Suppressor macrophage treated with lipopolysaccharide for 4 hours (primary cell): ENCODE data around the gene MAPKAPK2.
A peak's percentile ranks its signal among the peaks of the same experiment; 100 is the strongest.

Source experiments
- DNase-seq: peaks from one replicate; pipeline ENCODE4 v3.0.0-alpha.2; 2020

Gene MAPKAPK2

DNA sequence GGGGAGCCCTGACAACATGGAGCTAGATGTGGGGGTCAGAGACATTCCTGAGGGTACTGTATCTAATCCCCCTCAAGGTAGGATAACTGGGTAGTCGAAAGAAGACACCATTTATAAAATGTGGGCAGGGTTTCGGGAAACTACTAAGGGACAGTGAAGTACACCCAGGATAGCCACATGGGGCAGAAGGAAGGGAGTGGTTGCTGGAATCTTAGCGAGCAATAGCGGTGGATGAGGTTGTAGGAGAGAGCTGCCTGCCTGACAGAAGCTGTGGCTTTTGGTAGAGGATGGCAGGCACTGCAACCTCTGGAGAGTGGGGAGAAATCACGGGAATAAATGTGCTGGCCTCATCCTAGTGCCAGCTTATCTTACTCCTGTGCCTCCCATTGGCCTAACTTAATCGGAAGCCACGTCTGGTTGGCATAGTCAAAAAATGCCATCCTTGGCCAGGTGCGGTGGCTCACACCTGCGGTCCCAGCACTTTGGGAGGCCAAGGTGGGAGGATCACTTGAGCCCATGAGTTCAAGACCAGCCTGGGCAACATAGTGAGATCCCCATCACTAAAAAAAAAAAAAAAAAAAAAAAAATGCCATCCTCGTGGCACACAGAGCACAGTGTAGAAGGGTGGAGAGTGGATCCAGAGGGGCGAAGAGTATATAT is 23.4 kb upstream of the MAPKAPK2 start:
- no peak for DNase-seq

DNA sequence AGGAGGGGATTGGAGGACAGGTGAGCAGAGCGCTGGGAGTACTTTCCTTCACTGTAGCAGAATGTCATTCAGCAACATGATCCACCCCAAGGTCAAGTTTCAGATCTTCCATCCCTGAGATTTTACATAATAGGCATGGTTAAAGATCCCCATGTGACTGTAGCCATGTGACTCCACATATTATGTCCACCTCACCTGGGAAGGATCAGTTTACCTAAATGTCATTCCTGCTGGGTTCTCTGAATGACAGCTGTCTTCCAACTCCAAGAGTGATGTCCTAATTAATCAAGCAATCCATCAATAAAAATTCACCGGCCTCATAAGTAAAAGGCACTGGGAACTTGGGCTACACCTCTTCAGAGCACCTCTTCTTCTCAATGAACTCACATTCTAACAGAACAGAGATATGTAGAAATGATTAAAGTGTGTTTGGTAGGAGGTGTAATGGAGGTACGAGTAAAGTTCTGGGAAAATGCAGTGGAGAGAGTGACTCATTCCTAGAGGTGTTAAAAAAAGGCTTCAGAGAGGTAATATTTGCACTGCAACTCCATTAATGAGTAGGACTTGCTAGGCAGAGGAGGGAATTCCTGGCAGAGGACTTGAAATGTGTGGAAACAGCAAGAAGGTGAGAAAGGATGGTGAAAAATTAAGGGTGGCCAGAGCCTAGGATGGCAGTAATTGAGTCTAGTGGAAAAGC is 22.2 kb upstream of the MAPKAPK2 start:
- no peak for DNase-seq

DNA sequence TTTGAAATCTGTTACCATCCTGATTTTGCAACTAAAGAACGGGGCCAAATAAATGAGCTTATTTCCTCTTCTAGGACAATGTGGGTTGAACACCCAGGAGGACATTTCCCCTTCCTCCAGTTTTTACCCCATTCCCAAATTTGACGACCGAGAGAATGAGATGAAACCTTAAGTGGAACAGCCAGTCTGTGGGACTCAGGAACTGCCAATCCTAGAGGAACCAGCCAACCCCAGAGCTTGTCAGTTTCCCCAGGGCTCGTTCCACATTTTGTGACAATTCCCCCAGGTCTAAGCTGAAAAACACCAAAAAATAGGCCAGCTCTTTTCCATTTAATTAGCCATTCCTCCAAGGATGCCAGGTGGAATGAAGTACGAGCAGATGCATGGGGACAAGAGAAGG is 21.3 kb upstream of the MAPKAPK2 start:
- peak; percentile 39 for DNase-seq

DNA sequence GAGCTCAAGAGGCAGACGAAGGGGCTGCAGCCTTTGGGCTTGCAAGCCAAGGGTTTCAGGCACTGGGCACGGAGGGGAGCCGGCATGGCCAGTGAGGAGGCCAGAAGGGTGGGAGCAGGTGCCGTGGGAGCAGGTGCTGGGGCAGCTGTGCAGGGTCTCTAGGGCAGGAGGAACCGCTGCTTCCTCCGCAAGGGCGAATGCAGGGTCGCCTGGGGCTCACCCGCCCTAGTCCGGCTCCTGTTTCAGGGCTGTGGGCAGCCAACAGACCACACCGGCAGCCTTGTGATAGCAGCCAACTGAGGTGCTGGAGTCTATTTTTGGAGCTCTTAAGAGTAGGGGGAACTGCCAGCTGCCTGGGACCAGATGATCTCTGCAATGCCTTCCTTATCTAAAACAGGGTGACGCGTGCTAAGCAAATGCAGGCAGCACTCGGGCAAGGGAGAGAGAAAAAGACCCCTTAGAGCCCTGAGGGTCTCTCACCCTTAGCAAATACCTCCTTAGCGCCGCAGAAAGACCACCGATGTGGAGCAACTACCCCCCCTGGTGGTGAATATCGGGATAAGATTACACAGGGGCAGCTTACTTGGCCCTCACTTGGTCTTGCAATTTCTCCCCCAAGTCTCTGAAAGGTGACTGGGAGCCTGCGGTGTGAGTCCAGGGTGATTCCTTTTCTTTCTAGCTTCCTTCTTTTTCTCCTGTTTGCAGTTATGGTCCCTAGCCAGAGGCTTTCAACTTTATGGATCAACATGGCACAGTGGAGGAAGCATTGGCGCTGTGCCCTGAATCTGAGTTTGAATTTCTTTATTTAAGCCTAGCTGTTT is 20.7 kb upstream of the MAPKAPK2 start:
- peak; percentile 76 for DNase-seq

DNA sequence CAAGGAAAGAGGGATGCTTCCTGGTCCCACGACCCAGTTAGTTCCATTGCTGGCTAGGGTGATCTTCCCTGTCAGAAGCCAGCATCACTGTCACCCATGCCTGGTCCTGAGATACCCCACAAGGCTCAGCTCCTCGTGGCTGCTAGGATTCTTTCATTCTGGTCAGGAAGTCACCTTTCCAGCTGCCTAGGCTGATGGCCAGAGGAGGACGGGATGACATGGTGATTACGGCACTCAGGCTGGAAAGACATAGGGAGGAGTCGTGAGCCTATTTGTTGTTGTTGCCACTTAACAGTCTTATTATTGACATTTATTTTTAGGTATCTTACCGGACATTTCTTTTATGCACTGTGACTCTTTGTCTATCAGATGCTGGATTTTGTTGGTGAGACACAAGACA is 20.0 kb upstream of the MAPKAPK2 start:
- DNase-seq = no peak

DNA sequence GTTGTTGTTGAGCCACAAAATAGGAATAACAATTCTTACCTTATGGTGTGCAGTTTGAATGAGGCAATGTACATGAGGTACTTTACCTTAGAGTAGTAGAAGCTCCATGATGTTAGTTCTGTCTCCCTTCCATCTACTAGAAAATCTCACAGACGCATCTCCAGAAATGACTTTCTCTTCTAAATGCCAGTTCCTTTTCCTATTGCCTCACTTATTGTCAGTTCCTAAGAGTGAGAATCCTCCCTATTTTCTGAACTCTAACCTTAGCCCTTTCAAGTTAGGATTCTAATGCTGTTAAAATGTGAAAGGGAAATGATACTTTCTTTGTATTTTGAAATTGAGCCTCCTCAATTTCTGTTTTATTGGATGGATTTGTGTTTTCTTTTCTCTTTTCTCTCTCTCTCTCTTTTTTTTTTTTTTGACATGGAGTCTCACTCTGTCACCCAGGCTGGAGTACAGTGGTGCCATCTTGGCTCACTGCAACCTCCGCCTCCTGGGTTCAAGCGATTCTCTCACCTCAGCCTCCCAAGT is 18.6 kb upstream of the MAPKAPK2 start:
- peak; percentile 72 for DNase-seq

DNA sequence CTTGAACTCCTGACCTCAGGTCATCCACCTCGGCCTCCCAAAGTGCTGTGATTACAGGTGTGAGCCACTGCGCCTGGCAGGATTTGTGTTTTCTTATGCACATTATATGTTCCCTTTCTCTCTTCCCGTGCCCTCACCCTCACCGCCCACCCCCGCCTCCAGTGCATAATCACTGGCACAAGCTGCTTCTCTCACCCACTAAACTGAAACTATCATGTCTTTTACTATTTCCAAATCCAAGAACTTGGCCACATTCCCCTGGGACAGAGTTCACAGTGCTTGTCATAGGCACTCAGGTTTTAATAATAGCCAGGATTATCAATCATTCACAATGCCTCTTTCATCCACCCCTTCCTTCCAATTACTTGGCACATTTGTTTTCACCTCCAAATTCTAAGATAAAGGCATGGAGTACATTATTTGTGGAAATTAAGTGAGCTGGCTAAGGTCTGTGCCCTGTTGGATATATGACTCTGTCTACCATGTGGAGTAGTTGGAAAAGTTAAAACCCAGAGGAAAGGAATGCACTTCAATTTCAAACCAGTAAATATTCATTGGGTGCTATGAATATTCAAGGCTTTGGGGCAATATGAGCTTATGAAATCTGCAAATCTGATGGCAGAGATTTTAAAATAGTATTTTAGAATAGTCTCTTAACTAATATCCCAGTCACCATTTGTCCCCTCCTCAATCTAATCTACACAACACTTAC is 17.6 kb upstream of the MAPKAPK2 start:
- peak; percentile 52 for DNase-seq

DNA sequence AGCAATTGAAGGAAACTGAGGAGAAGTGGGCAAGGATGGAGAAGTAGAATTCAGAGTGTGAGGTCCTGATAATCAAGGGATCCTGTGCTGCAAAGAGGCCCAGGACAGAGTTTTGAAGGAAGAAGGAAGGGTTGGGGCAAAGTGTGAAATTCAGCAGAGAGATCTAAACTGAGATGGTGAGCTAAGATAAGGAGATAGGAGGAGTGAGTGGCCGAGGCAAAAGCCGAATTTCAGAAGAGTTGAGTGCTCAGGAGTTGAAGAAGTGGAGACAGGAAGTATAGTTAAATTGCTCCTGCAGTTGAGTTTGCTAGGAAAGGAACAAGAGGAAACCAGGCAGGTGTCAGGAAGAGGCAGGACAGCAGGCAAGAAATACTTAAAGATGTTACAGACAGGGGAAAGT is 16.4 kb upstream of the MAPKAPK2 start:
- DNase-seq = no peak

DNA sequence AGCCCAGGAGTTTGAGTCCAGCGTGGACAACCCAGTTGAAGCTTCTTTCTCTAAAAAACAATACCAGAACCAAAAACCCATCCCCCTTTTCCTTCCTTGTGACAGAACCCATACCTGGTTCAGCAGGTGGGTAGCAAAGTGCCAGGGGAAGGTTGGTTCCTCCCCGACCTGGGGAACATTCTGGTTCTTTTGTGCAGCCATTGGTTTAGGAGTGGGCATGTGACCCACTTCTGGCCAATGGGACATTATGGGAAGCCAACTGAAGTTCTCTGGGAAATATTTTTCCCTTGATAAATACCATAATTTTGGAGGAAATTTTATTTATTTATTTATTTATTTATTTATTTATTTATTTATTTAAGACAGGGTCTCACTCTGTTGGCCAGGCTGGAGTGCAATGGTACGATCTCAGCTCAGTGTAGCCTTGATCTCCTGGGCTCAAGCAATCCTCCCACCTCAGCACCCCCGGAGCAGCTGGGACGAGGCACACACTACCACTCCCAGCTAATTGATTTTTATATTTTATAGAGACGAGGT is 15.8 kb upstream of the MAPKAPK2 start:
- no peak for DNase-seq

DNA sequence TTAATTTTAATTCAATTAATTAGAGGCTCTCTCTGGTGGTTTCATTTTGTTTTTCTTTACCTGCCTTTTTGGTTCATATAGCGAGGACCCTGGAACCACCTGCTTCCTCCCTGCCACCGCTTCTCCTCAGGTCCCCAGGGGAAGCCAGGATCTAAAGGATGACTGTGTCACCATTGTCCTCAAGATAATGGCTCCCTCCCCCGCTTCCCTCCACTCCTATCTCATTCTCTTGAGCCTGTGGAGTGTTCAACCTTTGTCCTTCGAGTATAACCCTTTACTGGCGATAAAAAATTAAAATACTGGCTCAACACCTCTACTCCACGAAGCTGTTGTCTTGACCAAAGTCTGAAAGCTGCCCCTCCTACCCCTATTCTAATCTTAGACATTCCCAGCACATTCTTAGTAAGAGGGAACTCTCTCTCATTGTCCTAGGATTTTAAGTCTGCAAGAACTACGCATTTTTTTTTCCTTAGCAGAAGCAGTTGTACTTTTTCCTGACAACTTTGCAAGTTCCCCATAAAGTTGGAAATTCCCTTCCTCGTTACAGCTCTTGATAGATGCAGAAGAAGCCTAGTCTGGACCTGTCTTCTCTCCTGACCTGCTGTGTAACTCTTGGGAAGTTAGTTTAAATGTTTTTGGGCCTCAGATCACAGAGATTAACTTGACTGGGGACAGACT is 12.6 kb upstream of the MAPKAPK2 start:
- DNase-seq = peak; percentile 71

DNA sequence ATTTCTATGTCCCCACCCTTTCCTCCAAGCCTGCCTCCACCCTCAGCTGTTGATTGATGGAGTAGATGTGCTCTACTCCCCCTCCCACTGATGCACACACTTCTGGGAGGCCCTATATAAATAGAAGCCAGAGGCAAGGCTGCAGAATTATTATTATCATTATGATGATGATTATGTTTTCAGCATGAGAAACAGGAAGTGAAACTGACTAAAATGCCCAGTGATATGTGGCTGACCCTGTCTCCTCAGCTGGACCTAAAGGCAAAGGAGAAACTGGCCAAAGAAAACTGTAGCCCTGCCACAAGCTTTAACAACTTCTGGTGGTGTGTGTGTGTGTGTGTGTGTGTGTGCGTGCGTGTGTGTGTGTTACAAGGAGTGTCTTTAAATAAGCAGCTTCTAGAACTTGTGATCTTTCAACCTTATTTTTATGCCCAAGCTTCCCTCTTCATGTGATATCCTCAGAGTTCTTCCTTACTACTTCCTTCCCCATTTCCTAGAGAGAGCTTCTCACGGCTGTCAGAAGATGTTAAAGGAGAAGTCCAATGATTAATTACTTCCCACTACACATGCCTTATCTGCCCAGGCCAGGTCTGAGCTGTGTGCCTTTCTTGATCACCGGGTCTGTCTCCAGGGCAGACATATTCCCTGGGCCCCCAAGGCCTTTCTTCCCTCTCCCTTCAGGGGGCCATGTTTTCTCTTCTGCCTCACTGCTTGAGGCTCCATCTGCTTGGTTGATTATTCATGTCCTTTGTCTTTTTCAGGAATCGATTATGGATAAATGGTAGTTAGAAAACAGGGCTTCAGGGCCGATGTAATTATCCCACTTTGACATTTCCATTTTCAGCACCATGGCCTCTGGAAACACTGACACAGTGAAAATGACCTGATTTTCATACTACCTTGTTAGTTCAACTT is 11.6 kb upstream of the MAPKAPK2 start:
- DNase-seq = peak; percentile 77

DNA sequence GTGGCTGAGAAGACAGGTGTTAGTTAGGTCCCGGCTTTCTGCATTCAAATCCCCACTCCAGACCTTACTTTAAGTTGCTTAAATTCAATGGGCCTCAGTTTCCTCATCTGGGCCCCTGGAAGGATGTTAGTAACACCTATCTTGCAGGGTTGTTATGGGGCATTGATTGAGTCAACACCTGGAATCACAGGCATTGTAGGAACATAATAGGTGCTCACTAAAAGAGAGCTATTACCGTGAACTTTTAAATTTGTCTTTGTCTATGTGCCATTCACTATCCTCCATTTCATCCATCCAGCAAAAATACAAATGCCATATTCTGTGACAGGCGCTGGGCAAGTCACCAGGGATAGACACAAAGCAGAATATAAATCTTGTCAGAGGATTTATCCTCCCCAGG is 10.5 kb upstream of the MAPKAPK2 start:
- DNase-seq = no peak

DNA sequence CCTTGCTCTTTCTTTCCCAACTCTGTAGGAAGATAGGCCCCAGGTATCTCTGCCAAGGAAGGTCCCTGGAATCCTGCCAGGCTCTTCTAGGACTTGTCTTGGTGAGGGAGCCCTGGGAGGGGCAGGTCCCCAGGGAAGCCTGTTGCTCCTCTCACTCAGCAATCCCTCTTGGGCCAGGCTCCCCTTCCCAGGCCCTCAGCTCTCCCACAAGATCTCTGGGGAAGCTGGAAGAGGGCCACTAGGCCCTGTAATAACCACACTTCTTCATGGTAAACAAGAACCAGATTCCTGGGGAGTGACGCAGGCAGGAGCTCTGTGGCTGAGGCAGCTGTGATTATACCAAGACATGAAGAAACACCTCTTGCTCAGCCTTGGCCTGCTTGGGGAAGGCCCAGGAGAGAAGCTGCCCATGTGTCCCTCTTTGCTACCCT is 9.9 kb upstream of the MAPKAPK2 start:
- DNase-seq = peak; percentile 49

DNA sequence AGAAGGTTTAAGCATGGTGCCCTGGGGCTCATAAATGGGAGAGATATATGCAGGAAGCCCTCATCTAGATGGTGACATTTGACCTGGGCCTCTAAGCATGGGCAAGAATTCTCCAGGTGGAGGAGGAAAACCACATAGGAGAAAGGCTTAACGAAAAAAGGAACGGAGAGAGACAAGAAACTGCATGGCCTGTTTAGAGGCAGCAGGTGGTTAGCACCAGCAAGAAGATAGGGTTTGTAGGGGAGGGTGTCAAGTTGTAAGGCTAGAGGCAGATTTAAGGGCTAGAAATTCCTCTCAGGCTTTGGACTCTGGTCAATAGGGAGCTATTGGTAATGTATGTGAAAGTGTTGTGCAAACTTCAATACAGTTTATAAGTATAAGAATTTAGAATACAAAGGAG is 8.2 kb upstream of the MAPKAPK2 start:
- no peak for DNase-seq

DNA sequence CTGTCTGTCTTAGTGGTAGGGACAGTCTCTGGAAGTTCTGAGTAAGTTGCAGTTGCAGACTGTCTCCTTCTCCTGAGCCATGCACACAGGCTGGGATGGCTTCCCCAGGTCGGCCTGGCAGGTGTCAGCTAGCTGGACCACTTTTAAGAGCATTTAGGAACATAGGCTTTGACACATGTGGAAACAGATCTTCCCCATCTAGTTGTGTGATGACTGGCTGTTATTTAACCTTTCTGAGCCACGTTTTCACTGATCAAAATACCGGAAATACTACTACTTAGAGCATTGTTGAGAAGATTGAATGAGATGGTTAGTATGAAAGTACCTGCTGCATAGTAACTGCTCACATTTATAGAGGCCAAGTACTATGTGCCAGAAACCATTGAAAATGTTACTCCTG is 6.2 kb upstream of the MAPKAPK2 start:
- no peak for DNase-seq

DNA sequence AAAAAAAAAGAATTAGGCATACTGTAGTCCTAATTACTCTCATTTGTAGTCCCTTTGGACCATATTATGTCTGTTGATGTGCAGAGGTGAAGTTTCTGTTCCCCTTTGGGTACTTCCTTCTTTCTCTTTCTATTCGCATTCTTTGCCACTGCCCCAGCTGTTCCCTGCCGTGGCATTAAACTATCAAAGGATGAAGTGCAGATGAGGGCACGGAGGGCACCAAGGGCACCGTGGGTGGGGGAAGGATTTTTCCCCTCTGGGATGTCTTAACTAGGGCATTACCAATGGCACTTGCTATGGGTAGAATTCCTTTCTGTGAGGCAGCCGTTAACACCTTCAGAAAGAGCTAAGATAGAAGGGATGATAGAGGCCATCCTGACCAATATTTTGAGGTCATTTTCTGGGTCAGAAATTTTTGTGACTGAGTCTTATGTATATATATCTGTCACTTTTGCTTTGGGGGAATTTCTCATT is 4.9 kb upstream of the MAPKAPK2 start:
- peak; percentile 89 for DNase-seq

DNA sequence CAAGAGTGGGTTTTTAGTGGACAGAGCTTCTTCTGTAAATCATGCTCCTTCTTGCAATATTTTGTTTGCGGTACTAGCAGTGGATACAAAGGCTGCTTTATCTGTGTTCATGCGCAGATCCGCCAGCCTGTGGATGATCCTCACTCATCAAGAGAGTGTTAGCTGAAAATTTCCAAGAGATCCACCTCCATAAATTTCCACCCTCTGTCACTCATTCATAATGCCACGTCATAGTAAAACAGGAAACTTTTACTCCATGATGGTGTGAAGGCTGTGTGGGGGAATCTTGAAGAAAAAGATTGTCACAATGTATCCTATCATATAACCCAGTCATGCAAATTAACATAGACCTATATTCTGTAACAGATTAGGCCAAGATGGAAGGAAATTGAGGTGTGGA is 4.4 kb upstream of the MAPKAPK2 start:
- peak; percentile 69 for DNase-seq

DNA sequence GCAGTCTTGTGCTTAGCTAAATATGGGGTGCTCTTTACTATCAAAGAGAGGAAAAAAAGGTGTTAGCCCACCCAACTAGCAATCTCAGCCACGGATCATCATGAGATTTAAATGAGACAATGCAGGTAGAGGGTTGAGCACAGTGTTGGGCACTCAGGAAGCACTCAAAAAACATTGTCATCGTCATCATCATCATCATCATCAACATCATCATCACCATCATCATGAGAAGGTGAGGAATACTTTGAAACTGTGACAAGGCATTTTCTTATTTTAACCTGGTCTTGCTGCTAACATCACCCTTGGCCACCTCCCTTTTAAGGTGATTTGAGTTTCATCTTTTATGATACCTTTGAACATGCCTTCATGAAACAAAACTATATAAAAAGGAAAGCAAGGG is 3.3 kb upstream of the MAPKAPK2 start:
- DNase-seq = no peak

DNA sequence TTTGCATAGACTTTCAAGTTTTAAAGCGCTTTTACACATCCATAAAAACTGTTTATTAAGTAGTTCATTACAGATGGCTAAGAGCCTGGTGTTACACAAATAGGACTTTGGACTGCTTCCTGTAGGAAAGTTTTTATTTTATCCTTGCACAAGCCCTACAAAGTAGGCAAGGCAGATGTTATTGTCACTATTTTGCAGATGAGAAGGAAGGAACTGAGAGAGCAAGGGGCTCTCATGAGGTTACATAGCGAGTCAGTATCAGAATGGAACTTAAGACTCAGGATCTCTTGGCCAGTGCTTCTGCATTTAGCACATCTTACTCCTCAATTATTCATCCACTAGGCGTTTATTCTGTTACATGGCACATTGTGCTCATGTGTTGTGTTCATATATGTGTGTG is 2.6 kb upstream of the MAPKAPK2 start:
- peak; percentile 58 for DNase-seq

DNA sequence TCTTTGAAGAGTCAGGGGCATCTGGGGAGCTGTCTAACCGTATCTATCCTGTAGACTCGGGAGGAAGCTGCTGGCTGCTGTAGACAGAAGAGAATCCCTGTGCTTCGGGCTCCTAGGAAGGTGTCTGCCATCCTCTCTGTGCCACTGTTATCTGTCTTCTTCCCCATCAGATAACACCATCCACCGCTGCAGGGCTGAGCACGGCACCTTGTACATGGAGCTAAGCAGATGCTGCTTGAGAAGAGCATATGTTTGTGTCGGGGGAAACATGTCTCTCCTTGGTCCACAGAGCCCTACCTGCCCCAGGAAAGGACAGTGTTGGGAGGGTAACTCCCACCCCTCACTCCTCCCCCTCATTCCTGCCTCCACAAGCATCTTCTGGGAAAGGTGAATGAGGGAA is 1.4 kb upstream of the MAPKAPK2 start:
- DNase-seq = no peak

DNA sequence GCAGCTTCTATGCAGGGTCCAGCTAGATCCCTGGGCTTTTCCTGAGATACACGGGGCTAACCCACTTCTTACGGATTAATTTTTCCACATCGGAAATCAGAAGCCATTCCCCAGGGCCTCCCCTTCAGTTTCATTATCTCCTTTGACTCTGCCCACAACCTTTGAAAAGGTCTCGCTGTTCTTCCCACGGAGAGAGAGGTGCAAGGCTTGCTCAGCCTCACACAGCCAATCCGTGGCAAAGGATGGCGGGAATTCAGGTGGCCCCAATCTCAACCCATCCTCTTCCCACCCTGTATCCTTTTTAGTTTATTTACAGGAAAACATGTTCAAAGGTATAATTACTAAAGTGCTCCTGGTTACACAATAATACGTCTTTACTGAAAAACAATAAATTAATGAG is 702 bp upstream of the MAPKAPK2 start:
- no peak for DNase-seq
